Left cardiac atrium (tissue), 4 donors: ENCODE measurements around the gene GUCY2F. TPM values are rescaled to one million over a fixed set of nuclear protein-coding genes. Genes with fewer than 3 reads are reported as not detected.

ENCODE experiments used
- ATAC-seq, 2 donors: fragments of 200-7000 bp; cut with Tn5 transposase; one replicate each; pipeline ENCODE4 v1.9.1; 2020; ENCODE audit warnings: mild to moderate bottlenecking in 2 of 2, moderate library complexity in 2 of 2
- DNase-seq: peaks from one replicate; pipeline ENCODE4 v3.0.0-alpha.2; 2020
- intact Hi-C, 2 donors: fragments of 100-400 bp; cut with DNase I; formaldehyde crosslinking; loops; one replicate each; pipeline versions ENCODE4 v1.14.1 to v1.15.1; 2022 to 2023
- total RNA-seq, 2 donors: library from RNA; stranded (reverse); fragmentation: NEBNext Ultra II Directional; extraction: Animal tissue kit (Norgen Biotek cat#: 25700); gene quantifications; one replicate each; pipeline ENCODE4 v1.2.1, GENCODE V29; 2021
- donor health status: DM: no; HTN: yes; CAD: no.
- donor health status: DM: no; HTN: yes; CAD: no; lungs with severe emphysema.
- donor health status: DM: yes; HTN: yes; CAD: no.
- donor health status: Dilated cardiomyopathy.

Gene GUCY2F
- total RNA-seq, 2 donors from 2014 or later: not detected

- ATAC-seq: no peak
- intact Hi-C loops: no loop called here
- no peak for DNase-seq
Measured at GRCh38 chrX:109350051-109350450, 131.8 kb downstream of the GUCY2F start.

DNA sequence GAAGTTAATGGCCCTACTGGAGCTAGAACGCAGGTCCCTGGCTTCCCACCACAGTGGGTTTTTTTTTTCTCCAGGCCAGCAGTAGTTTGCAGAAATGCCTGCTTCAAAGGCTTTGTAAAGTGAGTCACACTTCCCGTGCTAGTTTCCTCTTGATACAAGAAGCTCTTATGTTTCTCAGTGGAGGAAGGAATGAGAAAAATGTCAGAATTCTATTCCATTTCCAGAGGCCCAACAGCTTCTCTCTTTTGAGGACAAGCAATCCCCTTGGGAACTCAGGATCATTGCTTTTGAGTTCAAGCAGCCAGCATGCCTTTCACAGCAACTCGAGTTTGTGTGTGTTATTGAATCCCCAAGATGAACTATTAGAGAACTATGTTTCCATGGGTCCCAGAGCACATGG is 134.3 kb downstream of the GUCY2F start:
- intact Hi-C loops: no loop called here
- DNase-seq (no peak), ATAC-seq (peak in 1 of 2 donors; percentile 51)

GRCh38 chrX:109346491-109346890 is 135.4 kb downstream of the GUCY2F start:
- no peak for ATAC-seq
- intact Hi-C loops: no loop called here
- no peak for DNase-seq

GRCh38 chrX:109345856-109346255 is 136.0 kb downstream of the GUCY2F start:
- intact Hi-C loops: no loop called here
- ATAC-seq: no peak
- DNase-seq: no peak

- no peak for ATAC-seq
- intact Hi-C loops: no loop called here
Measured at GRCh38 chrX:109344678-109345077, 137.2 kb downstream of the GUCY2F start.

GRCh38 chrX:109344101-109344500 is 137.8 kb downstream of the GUCY2F start:
- intact Hi-C loops: no loop called here
- no peak for ATAC-seq

More at GRCh38 chrX:109344678-109345077, 137.2 kb downstream of the GUCY2F start:
- DNase-seq: no peak

GRCh38 chrX:109343671-109344070 is 138.2 kb downstream of the GUCY2F start:
- intact Hi-C loops: no loop called here
- ATAC-seq (no peak), DNase-seq (no peak)

More at GRCh38 chrX:109344101-109344500, 137.8 kb downstream of the GUCY2F start:
- no peak for DNase-seq

DNA sequence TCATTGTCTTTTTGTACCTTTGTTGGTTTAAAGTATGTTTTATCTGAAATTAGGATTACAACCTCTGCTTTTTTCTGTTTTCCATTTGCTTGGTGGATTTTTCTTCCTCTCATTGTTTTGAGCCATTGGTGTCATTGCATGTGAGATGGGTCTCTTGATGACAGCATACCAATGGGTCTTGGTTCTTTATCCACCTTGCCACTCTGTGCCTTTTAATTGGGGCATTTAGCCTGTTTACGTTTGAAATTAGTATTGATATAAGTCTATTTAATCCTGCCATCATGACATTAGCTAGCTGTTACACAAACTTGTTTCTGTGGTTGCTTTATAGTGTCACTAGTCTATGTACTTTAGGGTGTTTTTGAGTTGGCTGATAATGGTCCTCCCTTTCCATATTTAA is 145.7 kb downstream of the GUCY2F start:
- ATAC-seq (no peak), DNase-seq (no peak)
- intact Hi-C loops: no loop called here

- intact Hi-C loops: no loop called here
- DNase-seq (no peak), ATAC-seq (no peak)
Measured at GRCh38 chrX:109327251-109327650, 154.6 kb downstream of the GUCY2F start.

Other genes starting within 250 kb of the GUCY2F start
- gene NXT2, start 54.8 kb upstream of the GUCY2F start, total RNA-seq: 1 to 10 TPM; 2.6 to 4.2 TPM
- under 1 TPM; 0.38 to 0.50 TPM for gene KCNE5, start 143.1 kb upstream of the GUCY2F start, total RNA-seq